RWPE2 (cell line): Measurements from ENCODE around the gene KPNA6.

ENCODE experiments used
- ATAC-seq: fragments of 200-7000 bp; cut with Tn5 transposase; 3 replicates; pipeline ENCODE4 v1.9.1; 2021; ENCODE audit warnings: low read depth
- DNase-seq: peaks from one replicate; pipeline ENCODE4 v3.0.0-alpha.2; 2020; ENCODE audit warnings: low spot score
- H3K27ac ChIP-seq: fragments of 450-650 bp; 2 replicates; pipeline ENCODE4 v1.5.1; 2017; ENCODE audit warnings: mild to moderate bottlenecking; ENCODE audit not compliant: poor library complexity, severe bottlenecking
- H3K27me3 ChIP-seq: fragments of 250-450 bp; sonication (Bioruptor Pico); 2 replicates; pipeline ENCODE4 v1.5.1; 2021; ENCODE audit warnings: mild to moderate bottlenecking, moderate library complexity; ENCODE audit not compliant: insufficient read depth, poor library complexity, severe bottlenecking
- H3K36me3 ChIP-seq: fragments of 250-450 bp; sonication (Bioruptor Pico); 2 replicates; pipeline ENCODE4 v1.5.1; 2020; ENCODE audit warnings: low read depth, mild to moderate bottlenecking, moderate library complexity
- H3K4me1 ChIP-seq: fragments of 250-450 bp; sonication (Bioruptor Pico); 2 replicates; pipeline ENCODE4 v1.5.1; 2021; ENCODE audit warnings: mild to moderate bottlenecking, moderate library complexity; ENCODE audit not compliant: insufficient read depth, poor library complexity, severe bottlenecking
- H3K4me3 ChIP-seq: fragments of 250-450 bp; sonication (Bioruptor Pico); 2 replicates; pipeline ENCODE4 v1.5.1; 2021; ENCODE audit warnings: mild to moderate bottlenecking, moderate library complexity; ENCODE audit not compliant: severe bottlenecking
- H3K9me3 ChIP-seq: fragments of 250-450 bp; sonication (Bioruptor Pico); 2 replicates; pipeline ENCODE4 v1.5.1; 2021; ENCODE audit warnings: mild to moderate bottlenecking, moderate library complexity; ENCODE audit not compliant: severe bottlenecking
- TF ChIP-seq, protein P1 (sequence below): fragments of 450-650 bp; IDR thresholded peaks from one replicate; pipeline ENCODE4 v1.5.1; 2017; ENCODE audit warnings: mild to moderate bottlenecking, moderate library complexity; ENCODE audit not compliant: poor library complexity, severe bottlenecking

Gene KPNA6

DNA sequence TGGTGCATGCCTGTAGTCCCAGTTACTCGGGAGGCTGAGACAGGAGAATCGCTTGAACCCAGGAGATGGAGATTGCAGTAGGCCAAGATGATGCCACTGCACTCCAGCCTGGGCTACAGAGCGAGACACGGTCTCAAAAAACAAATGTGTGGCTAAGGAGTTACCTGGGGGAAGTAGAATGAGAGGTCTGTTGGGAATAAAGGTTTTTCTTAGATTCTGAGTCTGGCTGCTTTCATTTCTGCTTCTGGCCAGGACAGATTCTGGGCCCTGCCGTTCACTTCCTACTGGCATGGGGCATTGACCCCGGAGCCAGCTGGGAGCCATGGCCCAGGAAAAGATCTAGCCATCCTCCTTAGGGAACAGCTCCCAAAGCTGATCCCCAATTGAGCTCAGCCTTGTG lies 100.6 kb downstream of the KPNA6 start:
- ATAC-seq (no peak), DNase-seq (no peak)

DNA sequence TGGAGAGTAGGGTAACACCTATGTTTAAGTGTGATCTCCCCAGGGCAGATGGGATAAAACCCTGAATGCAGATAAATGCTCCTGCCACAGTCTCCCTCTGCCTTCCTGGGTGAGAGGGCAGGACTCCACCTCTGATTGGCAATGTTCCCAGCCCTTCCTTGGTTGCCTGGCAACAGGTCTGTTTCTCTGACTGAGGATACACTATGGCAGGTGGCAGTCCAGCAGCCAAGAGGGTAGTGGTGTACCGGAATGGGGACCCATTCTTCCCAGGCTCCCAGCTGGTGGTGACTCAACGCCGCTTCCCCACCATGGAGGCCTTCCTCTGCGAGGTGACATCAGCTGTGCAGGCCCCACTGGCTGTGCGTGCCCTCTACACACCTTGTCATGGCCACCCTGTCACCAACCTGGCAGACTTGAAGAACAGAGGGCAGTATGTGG lies 101.1 kb downstream of the KPNA6 start, which contains the start of gene DCDC2B:
Gene DCDC2B, plus strand, starts transcription at position 199 of the 438 bp plus-strand sequence. Its CDS starts 5 bp downstream, at position 204.
- Histone ChIP-seq H3K4me3 (no peak within 1 kb of the TSS), H3K27ac (no peak within 1 kb of the TSS), H3K4me1 (no peaks in the 10 kb centered on the region), H3K36me3 (peaks cover 23% of the 10 kb centered on the region), H3K27me3 (no peaks in the 10 kb centered on the region), H3K9me3 (no peaks in the 10 kb centered on the region)
- peak; percentile 32; the same call in 2 of the 3 replicates for ATAC-seq
- DNase-seq, result no peak
- TF ChIP-seq, protein P1, sequence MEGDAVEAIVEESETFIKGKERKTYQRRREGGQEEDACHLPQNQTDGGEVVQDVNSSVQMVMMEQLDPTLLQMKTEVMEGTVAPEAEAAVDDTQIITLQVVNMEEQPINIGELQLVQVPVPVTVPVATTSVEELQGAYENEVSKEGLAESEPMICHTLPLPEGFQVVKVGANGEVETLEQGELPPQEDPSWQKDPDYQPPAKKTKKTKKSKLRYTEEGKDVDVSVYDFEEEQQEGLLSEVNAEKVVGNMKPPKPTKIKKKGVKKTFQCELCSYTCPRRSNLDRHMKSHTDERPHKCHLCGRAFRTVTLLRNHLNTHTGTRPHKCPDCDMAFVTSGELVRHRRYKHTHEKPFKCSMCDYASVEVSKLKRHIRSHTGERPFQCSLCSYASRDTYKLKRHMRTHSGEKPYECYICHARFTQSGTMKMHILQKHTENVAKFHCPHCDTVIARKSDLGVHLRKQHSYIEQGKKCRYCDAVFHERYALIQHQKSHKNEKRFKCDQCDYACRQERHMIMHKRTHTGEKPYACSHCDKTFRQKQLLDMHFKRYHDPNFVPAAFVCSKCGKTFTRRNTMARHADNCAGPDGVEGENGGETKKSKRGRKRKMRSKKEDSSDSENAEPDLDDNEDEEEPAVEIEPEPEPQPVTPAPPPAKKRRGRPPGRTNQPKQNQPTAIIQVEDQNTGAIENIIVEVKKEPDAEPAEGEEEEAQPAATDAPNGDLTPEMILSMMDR, result no peak

More for the DNA sequence above, 100.6 kb downstream of the KPNA6 start:
- H3K36me3 ChIP-seq, result peaks cover 19% of the 10 kb centered on the region
- TF ChIP-seq, protein P1, result no peak
- H3K27ac ChIP-seq, result no peak overlapping the region
- H3K4me3 ChIP-seq, result no peak overlapping the region
- no peaks in the 10 kb centered on the region for H3K4me1 ChIP-seq
- no peaks in the 10 kb centered on the region for H3K9me3 ChIP-seq
- H3K27me3 ChIP-seq, result no peaks in the 10 kb centered on the region

DNA sequence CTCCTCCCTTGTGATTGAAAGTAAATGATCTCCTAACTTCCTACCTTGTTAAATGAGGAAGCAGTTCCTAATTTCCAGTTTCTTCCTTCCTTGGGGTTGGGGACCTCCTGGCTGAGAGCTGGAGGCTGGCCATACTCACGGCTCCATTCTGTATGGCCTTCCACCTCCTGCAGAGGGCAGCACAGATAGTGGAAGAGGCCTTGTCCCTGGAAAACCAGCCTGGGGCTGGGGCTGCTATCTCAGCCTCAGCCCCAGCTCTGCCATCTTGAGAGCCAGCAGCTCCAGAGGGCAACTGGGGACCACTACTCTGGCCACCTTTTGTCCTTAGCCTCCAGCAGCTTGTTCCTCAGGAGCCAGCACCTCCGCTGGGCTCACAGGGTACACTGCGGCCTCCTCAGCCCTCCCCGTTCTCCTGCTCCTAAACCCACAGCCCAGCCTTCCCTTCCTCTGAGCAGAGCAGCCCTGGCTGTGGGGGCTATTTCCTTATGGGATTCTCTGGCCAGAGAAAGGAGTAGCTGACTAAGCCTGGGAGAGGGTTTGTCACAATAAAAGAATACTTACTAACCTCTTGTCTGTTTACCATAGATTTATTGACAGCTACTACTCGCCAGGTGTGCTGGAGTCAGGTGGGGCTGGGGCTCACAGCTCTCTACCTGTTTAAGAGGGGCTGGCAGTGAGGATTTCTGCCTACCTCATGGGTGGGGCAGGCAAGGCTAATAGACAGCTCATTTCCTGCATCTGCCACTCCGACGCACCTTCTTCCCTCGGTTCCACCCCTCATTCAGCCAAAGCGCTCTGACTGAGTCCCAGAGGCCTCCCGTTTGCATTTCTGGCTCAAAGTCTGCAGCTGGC lies 108.0 kb downstream of the KPNA6 start:
- H3K27ac ChIP-seq, result peak overlapping the region; percentile 89
- H3K36me3 ChIP-seq, result peaks cover 52% of the 10 kb centered on the region
- no peaks in the 10 kb centered on the region for H3K27me3 ChIP-seq
- no peak for DNase-seq
- no peak overlapping the region for H3K4me3 ChIP-seq
- H3K4me1 ChIP-seq, result peaks cover 10% of the 10 kb centered on the region
- TF ChIP-seq, protein P1, result peak; percentile 81
- ATAC-seq, result peak; percentile 78
- no peaks in the 10 kb centered on the region for H3K9me3 ChIP-seq

DNA sequence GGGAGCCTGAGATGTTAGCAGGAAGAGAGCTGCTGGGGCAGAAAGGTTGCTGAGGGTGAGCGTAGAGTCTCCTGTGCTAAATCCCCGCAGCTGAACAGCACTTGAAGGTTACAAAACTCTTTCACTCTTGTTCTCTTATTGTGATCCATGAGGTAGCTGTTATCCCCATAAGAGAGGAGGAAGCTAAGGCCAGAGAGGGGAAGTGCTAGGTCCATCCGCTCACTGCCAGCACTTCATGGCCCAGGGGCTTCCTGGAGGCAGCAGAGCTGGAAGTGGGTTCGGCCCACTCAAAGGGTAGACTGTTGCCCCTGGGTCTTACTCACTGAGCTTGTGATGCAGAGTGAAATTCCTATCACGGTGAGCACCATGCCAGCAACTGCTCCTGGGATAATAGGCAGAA lies 108.7 kb downstream of the KPNA6 start:
- TF ChIP-seq, protein P1, result no peak
- no peak overlapping the region for H3K4me3 ChIP-seq

DNA sequence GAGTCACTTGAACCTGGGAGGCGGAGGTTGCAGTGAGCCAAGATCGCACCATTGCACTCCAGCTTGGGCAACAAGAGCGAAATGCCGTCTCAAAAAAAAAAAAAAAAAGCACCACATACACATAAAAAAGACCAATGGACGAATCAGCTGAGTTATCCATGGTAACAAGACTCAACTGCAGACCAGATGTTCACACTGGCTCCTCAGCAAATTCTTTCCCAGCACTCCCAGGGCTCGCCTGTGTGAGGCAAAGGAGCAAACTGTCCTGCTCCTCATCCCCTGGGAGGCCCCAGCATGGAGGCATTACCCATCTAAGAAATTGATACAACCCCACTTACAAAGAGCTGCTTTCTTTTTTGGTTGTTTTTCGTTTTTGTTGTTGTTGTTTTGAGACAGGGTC lies 111.2 kb downstream of the KPNA6 start:
- no peak for ATAC-seq
- peaks cover 54% of the 10 kb centered on the region for H3K36me3 ChIP-seq
- TF ChIP-seq, protein P1, result no peak

More for the DNA sequence above, 108.7 kb downstream of the KPNA6 start:
- ATAC-seq (no peak), DNase-seq (no peak)
- Histone ChIP-seq H3K27me3 (no peaks in the 10 kb centered on the region), H3K4me1 (peaks cover 10% of the 10 kb centered on the region), H3K36me3 (peaks cover 52% of the 10 kb centered on the region), H3K27ac (peak overlapping the region; percentile 89), H3K9me3 (no peaks in the 10 kb centered on the region)

More for the DNA sequence above, 111.2 kb downstream of the KPNA6 start:
- no peaks in the 10 kb centered on the region for H3K9me3 ChIP-seq
- no peak for DNase-seq
- H3K4me1 ChIP-seq, result peaks cover 13% of the 10 kb centered on the region
- no peak overlapping the region for H3K27ac ChIP-seq
- H3K4me3 ChIP-seq, result no peak overlapping the region
- no peaks in the 10 kb centered on the region for H3K27me3 ChIP-seq
